Stimulated activated CD8-positive, alpha-beta memory T cell treated with anti-CD3 and anti-CD28 coated beads, Interleukin-12 subunit alpha, Interleukin-12 subunit beta, amount 100 ng/mL, for 4 hours (primary cell): ENCODE results near the gene CTCF.

Experiments
- DNase-seq: peaks from one replicate; pipeline ENCODE4 v3.0.0-alpha.2; 2020; ENCODE audit warnings: low read depth

CTCF gene

DNA sequence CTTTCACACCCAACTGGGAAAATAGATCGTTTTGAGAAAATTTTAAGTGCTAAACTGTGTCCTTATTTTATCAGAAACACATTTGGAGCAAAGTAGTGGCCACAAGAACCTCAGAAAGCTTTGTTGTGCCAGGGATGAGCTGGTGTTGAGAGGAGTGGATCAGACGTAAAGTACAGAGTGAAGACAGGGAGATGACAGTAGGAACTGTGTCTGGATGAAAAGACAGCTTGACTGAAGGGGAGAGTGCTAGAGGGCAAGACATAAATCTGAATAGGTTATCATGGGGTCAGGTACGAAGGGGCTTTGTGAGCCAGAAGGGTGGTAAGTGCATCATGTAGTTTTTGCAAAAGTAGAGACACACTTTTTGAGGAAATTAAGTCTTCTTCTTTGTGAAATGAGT is 43.3 kb downstream of the CTCF start:
- DNase-seq, result no peak

DNA sequence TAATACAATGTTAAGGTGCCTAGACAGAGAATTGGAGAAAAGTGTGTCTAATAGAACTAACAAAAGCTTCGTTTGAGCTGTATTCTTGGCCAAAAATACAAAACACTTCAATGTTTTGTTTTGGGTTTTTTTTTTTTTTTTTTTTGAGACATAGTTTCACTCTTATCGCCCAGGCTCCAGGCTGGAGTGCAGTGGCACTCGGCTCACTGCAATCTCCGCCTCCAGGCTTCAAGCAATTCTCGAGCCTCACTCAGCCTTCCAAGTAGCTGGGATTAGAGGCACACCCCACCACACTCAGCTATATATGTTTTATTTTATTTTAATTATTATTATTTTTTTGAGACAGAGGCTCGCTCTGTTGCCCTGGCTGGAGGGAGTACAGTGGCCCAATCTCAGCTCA is 44.3 kb downstream of the CTCF start:
- no peak for DNase-seq

DNA sequence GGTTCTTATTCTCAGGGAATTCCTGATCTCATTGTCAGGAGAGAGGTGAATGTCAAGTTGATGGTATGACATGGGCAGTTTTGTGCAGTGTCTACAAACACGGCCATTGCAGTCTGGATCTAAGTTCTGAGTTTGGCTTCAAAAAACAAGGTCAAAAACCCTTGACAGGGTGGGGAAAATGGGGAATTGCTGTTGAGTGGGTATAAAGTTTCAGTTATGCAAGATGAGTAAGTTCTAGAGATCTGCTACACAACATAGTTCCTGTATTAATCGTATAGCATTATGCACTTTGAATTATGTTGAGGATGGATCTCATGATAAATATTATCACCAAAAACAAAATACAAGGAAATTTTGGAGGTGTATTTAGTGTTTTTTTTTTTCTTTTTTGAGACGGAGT is 46.0 kb downstream of the CTCF start:
- no peak for DNase-seq

DNA sequence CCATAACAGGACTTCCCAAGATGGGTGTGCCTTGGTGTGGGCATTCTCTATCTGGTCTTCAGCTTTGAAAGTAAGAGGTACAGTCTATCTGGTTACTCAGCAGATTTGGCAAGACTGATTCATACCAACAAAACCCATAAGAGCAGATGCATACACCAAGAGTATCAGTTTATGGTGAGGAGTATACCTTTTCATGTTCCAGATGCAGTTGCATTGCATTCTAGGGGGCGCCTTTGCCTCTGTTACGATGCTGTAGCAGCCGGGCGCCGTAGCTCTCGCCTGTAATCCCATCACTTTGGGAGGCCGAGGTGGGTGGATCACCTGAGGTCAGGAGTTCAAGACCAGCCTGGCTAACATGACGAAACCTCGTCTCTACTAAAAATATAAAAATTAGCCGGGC is 51.5 kb downstream of the CTCF start:
- no peak for DNase-seq

- no peak for DNase-seq
These were observed 65.9 kb downstream of the CTCF start for GRCh38 chr16:67628216-67628615.

DNA sequence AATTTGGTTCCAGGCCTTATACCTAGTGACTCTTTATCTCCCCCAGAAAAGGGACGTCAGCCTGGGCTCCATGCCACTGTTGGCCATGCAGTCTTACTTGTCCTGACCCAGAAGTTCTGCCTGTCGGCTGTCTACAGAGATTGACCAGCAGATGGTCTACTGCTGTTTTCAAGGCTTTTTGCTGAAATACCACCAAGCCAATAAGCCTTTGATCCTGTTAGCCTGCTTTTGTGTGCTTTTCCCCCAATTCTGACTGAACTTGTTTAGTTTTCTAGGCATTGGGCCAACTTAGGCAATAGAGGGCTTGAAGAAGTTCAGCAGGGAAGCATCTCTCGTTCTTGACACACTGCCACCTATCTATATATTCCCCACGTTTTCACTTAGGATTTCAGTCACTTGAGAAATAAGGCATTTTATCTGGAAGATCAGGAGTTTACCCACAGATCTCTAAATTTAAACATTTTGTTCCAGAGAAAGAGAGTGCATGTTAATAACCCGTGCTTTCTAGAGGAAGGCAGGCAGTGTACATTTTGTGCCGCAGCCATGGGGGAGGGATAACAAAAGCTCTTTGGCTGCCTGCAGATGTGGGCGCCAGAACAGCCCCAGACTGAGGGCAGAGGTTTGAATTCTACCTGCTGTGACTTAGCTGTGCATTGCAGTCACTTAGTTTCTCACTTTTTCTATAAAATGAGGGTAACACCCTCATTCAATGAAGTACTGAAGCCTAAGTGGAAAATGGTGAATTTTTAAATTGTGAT is 70.3 kb downstream of the CTCF start:
- no peak for DNase-seq

- DNase-seq, result no peak
These were observed 74.4 kb downstream of the CTCF start for GRCh38 chr16:67636713-67637112.

DNA sequence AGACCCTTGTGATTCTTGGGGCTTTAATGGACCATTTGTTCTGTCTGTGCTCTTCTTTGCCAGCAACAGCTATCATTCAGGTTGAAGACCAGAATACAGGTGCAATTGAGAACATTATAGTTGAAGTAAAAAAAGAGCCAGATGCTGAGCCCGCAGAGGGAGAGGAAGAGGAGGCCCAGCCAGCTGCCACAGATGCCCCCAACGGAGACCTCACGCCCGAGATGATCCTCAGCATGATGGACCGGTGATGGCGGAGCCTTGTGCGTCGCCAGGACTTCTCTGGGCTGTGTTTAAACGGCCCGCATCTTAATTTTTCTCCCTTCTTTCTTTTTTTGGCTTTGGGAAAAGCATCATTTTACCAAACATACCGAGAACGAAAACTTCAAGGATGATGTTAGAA is 75.3 kb downstream of the CTCF start:
- no peak for DNase-seq

DNA sequence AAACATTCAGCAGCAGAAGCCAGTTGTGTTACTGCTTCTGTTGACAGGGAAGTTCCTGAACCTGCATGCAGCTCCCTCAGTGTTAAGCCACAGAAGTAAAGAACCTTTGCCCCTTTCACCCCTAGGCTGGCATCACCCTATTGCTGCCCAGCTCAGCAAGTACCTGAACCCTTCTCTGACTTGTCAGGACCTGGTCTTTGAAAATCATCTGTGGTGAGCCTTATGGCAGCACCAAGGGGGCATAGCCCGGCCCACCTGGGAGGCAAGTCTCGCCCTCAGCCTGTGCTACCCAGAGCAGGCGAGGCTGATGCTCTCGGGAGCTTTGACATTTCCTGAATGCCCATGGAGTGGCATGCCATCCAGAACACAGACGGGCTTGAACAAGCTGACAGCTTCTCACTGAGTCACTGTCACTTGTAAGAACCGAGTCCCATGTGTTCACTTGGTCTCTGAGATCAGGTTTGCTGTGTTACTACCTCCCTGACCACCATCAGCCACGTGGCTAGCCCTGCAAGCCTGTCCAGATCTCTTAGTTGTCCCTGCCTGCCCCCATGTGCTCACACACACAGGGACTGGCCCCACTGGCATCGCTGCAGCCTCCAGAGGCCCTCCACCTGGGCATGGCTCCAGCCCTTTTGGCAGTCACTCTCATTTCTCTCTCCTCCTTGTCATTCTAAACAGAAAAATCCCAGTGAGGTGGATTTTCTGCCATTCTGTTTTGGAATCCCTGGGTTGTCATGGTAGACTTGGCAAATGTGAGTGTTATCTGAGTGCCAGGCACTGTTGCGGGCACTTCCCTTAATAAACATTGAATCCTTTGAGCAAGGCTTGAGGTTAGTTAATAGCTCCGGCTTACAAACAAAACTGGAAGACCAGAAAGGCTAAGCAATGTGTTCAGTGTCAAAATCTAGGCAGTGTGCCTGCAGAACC is 79.7 kb downstream of the CTCF start:
- no peak for DNase-seq

DNA sequence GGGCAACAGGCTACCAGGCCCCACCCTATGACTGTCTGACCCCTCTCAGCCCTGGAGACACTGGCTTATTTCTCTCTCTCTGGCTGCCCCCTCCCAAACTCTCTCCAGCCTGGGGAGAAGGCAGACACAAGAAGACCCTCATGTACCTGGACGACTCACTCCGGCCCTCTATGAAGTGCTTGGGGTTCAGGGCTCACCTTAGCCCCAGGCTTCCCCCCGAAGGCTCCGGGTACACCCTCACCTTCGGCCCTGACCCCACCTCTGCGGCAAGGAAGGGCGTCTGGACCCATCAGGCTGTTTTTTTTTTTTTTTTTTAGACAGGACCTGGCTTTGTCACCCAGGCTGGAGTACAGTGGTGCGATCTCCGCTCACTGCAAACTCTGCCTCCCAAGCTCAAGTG is 81.7 kb downstream of the CTCF start:
- no peak for DNase-seq

DNA sequence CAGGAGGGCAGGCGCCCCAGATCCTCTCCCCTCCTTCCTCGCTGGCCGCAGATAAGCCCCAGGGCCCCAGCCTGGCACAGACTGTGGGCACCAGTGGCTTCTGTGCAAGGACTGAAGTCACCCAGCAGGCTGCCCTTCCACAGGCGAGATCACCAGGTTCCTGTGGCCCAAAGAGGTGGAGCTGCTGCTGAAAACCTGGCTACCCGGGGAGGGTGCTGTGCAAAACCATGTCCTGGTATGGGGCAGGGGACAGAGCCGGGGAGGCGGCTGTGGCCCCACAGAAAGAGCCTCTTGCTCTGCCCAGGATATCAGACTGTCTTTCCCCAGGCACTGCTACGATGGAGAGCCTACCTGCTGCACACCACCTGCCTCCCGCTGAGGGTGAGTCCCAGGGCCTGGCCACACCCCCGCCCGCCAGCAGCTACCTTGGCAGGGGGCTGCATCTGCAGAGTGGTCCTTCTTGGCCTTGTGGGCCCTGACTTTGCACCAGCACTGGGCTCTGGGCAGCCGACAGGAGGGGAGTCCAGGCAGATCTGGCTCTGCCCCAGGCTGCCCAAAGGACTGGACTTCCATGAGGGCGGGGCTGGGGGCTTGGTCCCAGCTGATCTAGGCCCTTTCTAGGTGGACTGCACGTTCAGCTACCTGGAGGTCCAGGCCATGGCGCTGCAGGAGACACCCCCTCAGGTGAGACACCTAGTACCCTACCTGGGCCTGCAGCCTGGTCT is 83.2 kb downstream of the CTCF start:
- no peak for DNase-seq

- DNase-seq, result no peak
These were observed 84.9 kb downstream of the CTCF start for GRCh38 chr16:67647111-67647651.

DNA sequence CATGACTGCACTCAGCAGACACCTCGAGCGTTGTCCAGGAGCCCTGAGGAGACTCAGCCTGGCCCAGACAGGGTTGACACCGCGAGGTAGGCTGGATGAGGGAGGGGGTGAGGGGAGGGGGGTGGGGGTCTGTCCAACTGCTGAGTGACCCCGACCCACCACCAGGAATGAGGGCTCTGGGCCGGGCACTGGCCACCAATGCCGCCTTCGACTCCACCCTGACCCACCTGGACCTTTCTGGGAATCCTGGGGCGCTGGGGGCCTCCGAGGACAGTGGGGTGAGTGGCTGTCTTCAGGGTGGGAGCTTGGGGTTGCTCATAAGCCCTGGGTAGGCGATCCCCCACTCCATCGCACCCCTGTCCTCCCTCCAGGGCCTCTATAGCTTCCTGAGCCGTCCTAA is 85.4 kb downstream of the CTCF start:
- no peak for DNase-seq

GRCh38 chr16:67648088-67648763 is 85.9 kb downstream of the CTCF start:
- DNase-seq, result no peak

GRCh38 chr16:67648764-67649407 is 86.6 kb downstream of the CTCF start:
- DNase-seq, result no peak

DNA sequence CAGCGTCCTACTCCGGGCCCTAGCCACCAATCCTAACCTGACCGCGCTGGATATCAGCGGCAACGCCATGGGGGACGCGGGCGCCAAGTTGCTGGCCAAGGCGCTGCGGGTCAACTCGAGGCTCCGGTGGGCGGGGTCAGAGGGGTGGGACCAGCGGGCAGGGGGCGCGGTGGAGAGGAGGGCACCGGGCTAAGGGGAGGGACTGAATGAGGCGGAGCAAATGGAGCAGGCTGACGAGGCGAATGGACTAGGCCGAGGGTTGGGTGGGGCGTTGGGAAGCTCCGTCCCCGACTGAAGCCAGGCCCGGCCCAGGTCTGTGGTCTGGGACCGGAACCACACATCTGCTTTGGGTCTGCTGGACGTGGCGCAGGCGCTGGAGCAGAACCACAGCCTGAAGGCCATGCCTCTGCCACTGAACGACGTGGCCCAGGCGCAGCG is 87.2 kb downstream of the CTCF start:
- DNase-seq, result no peak

- no peak for DNase-seq
These were observed 87.7 kb downstream of the CTCF start for GRCh38 chr16:67650023-67650422.

GRCh38 chr16:67651039-67651438 is 88.7 kb downstream of the CTCF start:
- DNase-seq, result no peak

- DNase-seq, result no peak
These were observed 89.5 kb downstream of the CTCF start for GRCh38 chr16:67651847-67652246.

DNA sequence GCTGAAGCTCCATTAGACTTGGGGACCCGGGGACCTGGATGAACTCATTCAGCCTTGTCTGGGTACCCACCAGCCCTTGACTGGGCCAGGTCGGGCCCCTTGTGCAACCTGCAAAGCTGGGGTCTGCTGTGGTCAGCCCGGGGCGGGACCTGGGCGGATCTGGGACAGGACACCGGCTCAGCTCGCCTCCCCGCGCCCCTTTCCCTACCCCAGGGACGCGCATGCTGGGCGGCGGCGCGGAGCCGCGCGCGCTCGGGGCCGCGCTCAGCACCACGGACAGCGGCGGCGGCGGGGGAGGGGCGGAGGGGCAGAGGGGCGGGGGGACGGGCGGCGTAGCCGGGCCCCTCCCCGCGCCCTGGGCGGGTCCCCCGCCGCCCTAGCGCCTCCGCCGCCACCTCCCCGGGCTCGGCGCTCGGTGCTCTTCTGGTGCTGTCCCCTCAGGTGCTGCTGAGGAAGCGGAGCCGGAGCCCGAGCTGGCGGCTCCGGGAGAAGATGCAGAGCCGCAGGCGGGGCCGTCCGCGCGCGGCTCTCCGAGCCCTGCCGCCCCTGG is 90.3 kb downstream of the CTCF start:
- DNase-seq, result no peak
